Measurements from ENCODE around the gene SLC25A23.

The SLC25A23 gene

GRCh38 chr19:6475321-6476108, 15.9 kb upstream of the SLC25A23 start:
- Histone ChIP-seq H3K36me3 (ENCODE audit: insufficient read depth, low read length) (no peaks in the 10 kb centered on the region), H2AFZ (ENCODE audit: low read depth, low read length) (no peak overlapping the region), H3K9me3 (ENCODE audit: low read length) (peaks cover 4% of the 10 kb centered on the region), H3K4me1 (ENCODE audit: insufficient read depth, low read length) (no peaks in the 10 kb centered on the region), H3K4me3 (ENCODE audit: low read length) (no peak overlapping the region), H3K27me3 (ENCODE audit: insufficient read depth, low read length) (peaks cover 24% of the 10 kb centered on the region)

GRCh38 chr19:6473647-6474046, 14.1 kb upstream of the SLC25A23 start:
- Histone ChIP-seq H3K36me3 (ENCODE audit: insufficient read depth, low read length) (no peaks in the 10 kb centered on the region), H3K4me1 (ENCODE audit: insufficient read depth, low read length) (no peaks in the 10 kb centered on the region), H3K4me3 (ENCODE audit: low read length) (no peak overlapping the region), H2AFZ (ENCODE audit: low read depth, low read length) (no peak overlapping the region), H3K27me3 (ENCODE audit: insufficient read depth, low read length) (peaks cover 25% of the 10 kb centered on the region), H3K9me3 (ENCODE audit: low read length) (peaks cover under 1% of the 10 kb centered on the region)

GRCh38 chr19:6472713-6473112, 13.1 kb upstream of the SLC25A23 start:
- H3K4me1 ChIP-seq (ENCODE audit: insufficient read depth, low read length), result no peaks in the 10 kb centered on the region
- no peaks in the 10 kb centered on the region for H3K36me3 ChIP-seq (ENCODE audit: insufficient read depth, low read length)
- no peaks in the 10 kb centered on the region for H3K9me3 ChIP-seq (ENCODE audit: low read length)
- no peak overlapping the region for H3K4me3 ChIP-seq (ENCODE audit: low read length)
- peaks cover 30% of the 10 kb centered on the region for H3K27me3 ChIP-seq (ENCODE audit: insufficient read depth, low read length)
- H2AFZ ChIP-seq (ENCODE audit: low read depth, low read length), result no peak overlapping the region

GRCh38 chr19:6471076-6471475, 11.5 kb upstream of the SLC25A23 start:
- Histone ChIP-seq H3K36me3 (ENCODE audit: insufficient read depth, low read length) (no peaks in the 10 kb centered on the region), H3K4me3 (ENCODE audit: low read length) (no peak overlapping the region), H2AFZ (ENCODE audit: low read depth, low read length) (no peak overlapping the region), H3K9me3 (ENCODE audit: low read length) (no peaks in the 10 kb centered on the region), H3K27me3 (ENCODE audit: insufficient read depth, low read length) (peaks cover 29% of the 10 kb centered on the region), H3K4me1 (ENCODE audit: insufficient read depth, low read length) (no peaks in the 10 kb centered on the region)

- Histone ChIP-seq H3K9me3 (ENCODE audit: low read length) (no peaks in the 10 kb centered on the region), H3K4me3 (ENCODE audit: low read length) (no peak overlapping the region), H3K27me3 (ENCODE audit: insufficient read depth, low read length) (peaks cover 29% of the 10 kb centered on the region), H3K4me1 (ENCODE audit: insufficient read depth, low read length) (no peaks in the 10 kb centered on the region), H2AFZ (ENCODE audit: low read depth, low read length) (no peak overlapping the region), H3K36me3 (ENCODE audit: insufficient read depth, low read length) (no peaks in the 10 kb centered on the region)
Observed at GRCh38 chr19:6470173-6470572, 10.6 kb upstream of the SLC25A23 start.

- Histone ChIP-seq H3K27me3 (ENCODE audit: insufficient read depth, low read length) (peaks cover 45% of the 10 kb centered on the region), H3K4me1 (ENCODE audit: insufficient read depth, low read length) (no peaks in the 10 kb centered on the region), H3K4me3 (ENCODE audit: low read length) (no peak overlapping the region), H3K36me3 (ENCODE audit: insufficient read depth, low read length) (no peaks in the 10 kb centered on the region), H3K9me3 (ENCODE audit: low read length) (no peaks in the 10 kb centered on the region), H2AFZ (ENCODE audit: low read depth, low read length) (no peak overlapping the region)
Observed at GRCh38 chr19:6467384-6467783, 7.8 kb upstream of the SLC25A23 start.

GRCh38 chr19:6466526-6467248, 7.1 kb upstream of the SLC25A23 start:
- H3K9me3 ChIP-seq (ENCODE audit: low read length), result no peaks in the 10 kb centered on the region
- H3K4me3 ChIP-seq (ENCODE audit: low read length), result no peak overlapping the region
- no peaks in the 10 kb centered on the region for H3K4me1 ChIP-seq (ENCODE audit: insufficient read depth, low read length)
- peaks cover 50% of the 10 kb centered on the region for H3K27me3 ChIP-seq (ENCODE audit: insufficient read depth, low read length)
- no peaks in the 10 kb centered on the region for H3K36me3 ChIP-seq (ENCODE audit: insufficient read depth, low read length)
- H2AFZ ChIP-seq (ENCODE audit: low read depth, low read length), result no peak overlapping the region

- Histone ChIP-seq H3K4me1 (ENCODE audit: insufficient read depth, low read length) (peaks cover under 1% of the 10 kb centered on the region), H3K27me3 (ENCODE audit: insufficient read depth, low read length) (peaks cover 50% of the 10 kb centered on the region), H3K4me3 (ENCODE audit: low read length) (no peak overlapping the region), H3K9me3 (ENCODE audit: low read length) (no peaks in the 10 kb centered on the region), H2AFZ (ENCODE audit: low read depth, low read length) (no peak overlapping the region), H3K36me3 (ENCODE audit: insufficient read depth, low read length) (no peaks in the 10 kb centered on the region)
Observed at GRCh38 chr19:6465663-6466062, 6.1 kb upstream of the SLC25A23 start.

- peaks cover 2% of the 10 kb centered on the region for H3K4me1 ChIP-seq (ENCODE audit: insufficient read depth, low read length)
- no peak overlapping the region for H3K4me3 ChIP-seq (ENCODE audit: low read length)
- peaks cover 47% of the 10 kb centered on the region for H3K27me3 ChIP-seq (ENCODE audit: insufficient read depth, low read length)
- H2AFZ ChIP-seq (ENCODE audit: low read depth, low read length), result no peak overlapping the region
- no peaks in the 10 kb centered on the region for H3K9me3 ChIP-seq (ENCODE audit: low read length)
- H3K36me3 ChIP-seq (ENCODE audit: insufficient read depth, low read length), result no peaks in the 10 kb centered on the region
Observed at GRCh38 chr19:6465006-6465405, 5.4 kb upstream of the SLC25A23 start.

- no peak within 1 kb of the TSS for H2AFZ ChIP-seq (ENCODE audit: low read depth, low read length)
- no peaks in the 10 kb centered on the region for H3K36me3 ChIP-seq (ENCODE audit: insufficient read depth, low read length)
- peaks cover 47% of the 10 kb centered on the region for H3K27me3 ChIP-seq (ENCODE audit: insufficient read depth, low read length)
- H3K9me3 ChIP-seq (ENCODE audit: low read length), result no peaks in the 10 kb centered on the region
- H3K4me1 ChIP-seq (ENCODE audit: insufficient read depth, low read length), result peaks cover 2% of the 10 kb centered on the region
- no peak within 1 kb of the TSS for H3K4me3 ChIP-seq (ENCODE audit: low read length)
Observed at GRCh38 chr19:6464070-6464873, 4.7 kb upstream of the SLC25A23 start, which contains the start of gene CRB3. Gene CRB3 (plus strand): TSS chr19:6464271. CDS start chr19:6464702, 431 bp downstream.

GRCh38 chr19:6460099-6460884, 700 bp upstream of the SLC25A23 start:
- Histone ChIP-seq H3K36me3 (ENCODE audit: insufficient read depth, low read length) (peaks cover 7% of the 10 kb centered on the region), H3K9me3 (ENCODE audit: low read length) (peaks cover 7% of the 10 kb centered on the region), H2AFZ (ENCODE audit: low read depth, low read length) (peak overlapping the region; percentile 50), H3K4me3 (ENCODE audit: low read length) (peak overlapping the region; percentile 57), H3K27me3 (ENCODE audit: insufficient read depth, low read length) (peaks cover 24% of the 10 kb centered on the region), H3K4me1 (ENCODE audit: insufficient read depth, low read length) (peaks cover 6% of the 10 kb centered on the region)

- H3K4me1 ChIP-seq (ENCODE audit: insufficient read depth, low read length), result peaks cover 6% of the 10 kb centered on the region
- H3K4me3 ChIP-seq (ENCODE audit: low read length), result peak overlapping the region; percentile 57
- H3K27me3 ChIP-seq (ENCODE audit: insufficient read depth, low read length), result peaks cover 9% of the 10 kb centered on the region
- H3K9me3 ChIP-seq (ENCODE audit: low read length), result peaks cover 17% of the 10 kb centered on the region
- peaks cover 21% of the 10 kb centered on the region for H3K36me3 ChIP-seq (ENCODE audit: insufficient read depth, low read length)
- H2AFZ ChIP-seq (ENCODE audit: low read depth, low read length), result peak overlapping the region; percentile 50
Observed at GRCh38 chr19:6458695-6459261, 814 bp downstream of the SLC25A23 start.

Data from neuron (in vitro differentiated cells).